DMS114 treated with DMSO at 0.1 percent for 48 hours (cell line): ENCODE results near the gene IL18BP.

ENCODE experiments used
- DNase-seq: peaks from one replicate; lab custom pipeline; 2025; ENCODE audit not compliant: unreplicated experiment; lab: John Stamatoyannopoulos, UW

IL18BP gene

GRCh38 chr11:71998649-71999310 lies at the start of gene IL18BP:
Gene IL18BP, plus strand, starts transcription at chr11:71998909. Its CDS starts 1,076 bp downstream, at chr11:71999985.
- no peak for DNase-seq

- no peak for DNase-seq
These were observed 49.7 kb upstream of the IL18BP start for GRCh38 chr11:71949034-71949433.

DNA sequence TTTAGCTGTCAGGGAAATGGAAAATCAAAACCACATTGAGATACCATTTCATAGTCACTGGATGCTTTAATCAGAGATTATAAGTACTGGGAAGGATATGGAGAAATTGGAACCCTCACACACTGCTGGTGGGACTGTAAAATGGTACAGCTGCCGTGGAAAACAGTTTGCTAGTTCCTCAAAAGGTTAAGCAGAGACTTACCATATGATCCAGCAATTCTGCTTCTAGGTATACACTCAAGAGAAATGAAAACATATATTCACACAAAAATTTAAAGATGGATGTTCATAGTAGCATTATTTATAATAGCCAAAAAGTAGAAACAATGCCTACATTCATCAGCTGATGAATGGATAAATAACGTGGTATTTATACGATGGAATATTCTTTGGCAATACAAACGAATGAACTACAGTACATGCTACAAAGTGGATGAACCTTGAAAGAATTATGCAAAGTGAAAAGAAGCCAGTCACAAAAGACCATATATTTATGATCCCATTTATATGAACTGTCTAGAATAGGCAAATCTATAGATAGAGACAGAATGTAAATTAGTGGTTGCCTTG lies 46.9 kb upstream of the IL18BP start:
- no peak for DNase-seq

DNA sequence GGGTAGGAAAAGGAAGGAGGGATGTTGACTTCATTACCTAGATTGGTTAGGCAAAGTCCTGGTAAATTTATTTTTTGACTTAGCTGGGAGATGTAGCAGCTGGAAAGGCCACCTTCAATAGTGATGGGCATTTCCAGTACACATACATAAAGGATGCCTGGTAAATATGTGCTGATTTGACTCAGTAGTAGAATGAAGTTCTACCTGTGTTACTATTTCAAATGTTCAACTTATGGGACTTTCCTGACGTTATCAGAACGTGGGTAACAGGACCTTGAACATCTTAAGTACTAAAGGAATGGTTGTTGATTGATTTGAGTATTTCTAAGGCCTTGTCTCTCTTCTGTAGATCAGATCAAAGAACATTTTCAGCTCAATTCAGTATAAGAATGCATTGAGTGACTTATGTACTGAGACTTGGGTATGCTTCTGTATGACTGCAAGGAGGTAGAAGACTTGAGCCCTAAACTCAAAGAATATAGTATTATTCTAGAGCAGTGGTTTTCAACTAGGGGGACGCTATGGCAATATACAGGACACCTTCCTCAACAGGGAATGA lies 42.7 kb upstream of the IL18BP start:
- DNase-seq = no peak

DNA sequence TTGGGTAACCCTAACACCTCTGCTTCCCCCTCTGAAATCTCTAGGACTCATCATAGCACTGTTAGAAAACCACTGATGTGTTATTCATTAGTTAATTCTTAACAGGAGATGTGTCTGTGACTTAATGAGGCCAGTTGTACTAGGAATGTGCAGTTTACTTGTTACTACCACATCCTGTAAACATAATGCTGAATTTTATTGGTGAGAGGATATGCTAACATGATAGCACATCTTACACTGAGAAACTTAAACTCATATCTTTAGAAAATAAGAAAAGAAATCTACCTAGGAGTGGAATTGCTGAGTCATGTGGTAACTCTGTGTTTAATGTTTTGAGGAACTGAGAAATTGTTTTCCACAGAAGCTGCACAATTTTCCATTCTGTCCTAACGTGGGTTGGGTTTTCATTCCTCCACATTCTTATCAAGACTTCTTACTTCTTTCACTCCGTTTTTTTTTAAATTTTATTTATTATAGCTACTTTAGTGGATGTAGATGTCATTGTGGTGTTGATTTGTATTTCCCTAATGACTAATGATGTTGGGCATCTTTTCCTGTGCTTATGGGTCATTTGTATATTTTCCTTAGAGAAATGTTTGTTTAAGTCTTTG lies 36.2 kb upstream of the IL18BP start:
- no peak for DNase-seq

- DNase-seq = no peak
These were observed 35.2 kb upstream of the IL18BP start for GRCh38 chr11:71963468-71963867.

GRCh38 chr11:71964641-71965040 lies 34.1 kb upstream of the IL18BP start:
- no peak for DNase-seq

- no peak for DNase-seq
These were observed 27.0 kb upstream of the IL18BP start for GRCh38 chr11:71971680-71972079.

DNA sequence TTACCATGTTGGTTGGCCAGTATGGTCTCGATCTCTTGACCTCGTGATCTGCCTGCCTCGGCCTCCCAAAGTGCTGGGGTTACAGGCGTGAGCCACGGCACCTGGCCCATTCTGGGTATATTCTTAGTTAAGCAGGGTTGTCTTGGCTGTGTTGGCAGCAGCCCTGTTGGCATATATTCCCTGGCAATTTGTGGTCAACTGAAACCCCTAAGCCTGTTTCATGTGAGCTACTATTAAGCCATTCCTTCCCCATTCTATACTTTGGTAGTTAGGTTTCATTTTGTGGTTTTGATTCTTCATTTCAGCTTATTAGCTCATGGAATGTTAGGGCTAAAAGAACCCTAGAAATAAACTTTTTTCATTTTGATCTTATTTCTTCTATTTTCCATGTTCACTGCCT lies 22.2 kb upstream of the IL18BP start:
- no peak for DNase-seq

DNA sequence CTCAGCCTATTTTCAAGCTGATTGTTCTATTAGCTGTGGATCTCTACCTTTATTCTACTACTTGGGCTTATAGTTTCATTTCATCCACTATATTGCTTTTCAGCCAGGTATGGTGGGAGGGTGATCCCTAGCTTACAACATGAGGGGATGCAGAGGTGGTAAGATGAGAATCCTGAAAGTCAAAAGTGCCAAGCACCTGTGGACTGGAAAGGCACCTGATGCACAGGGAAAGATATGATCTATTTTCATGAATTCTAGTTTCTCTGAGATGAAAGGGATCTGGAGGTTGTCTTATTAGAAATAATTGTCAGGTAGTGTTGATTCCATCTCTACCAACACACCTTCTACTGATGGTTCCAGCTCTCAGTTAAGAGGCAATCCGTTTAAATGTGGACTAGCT lies 21.6 kb upstream of the IL18BP start:
- DNase-seq = no peak

DNA sequence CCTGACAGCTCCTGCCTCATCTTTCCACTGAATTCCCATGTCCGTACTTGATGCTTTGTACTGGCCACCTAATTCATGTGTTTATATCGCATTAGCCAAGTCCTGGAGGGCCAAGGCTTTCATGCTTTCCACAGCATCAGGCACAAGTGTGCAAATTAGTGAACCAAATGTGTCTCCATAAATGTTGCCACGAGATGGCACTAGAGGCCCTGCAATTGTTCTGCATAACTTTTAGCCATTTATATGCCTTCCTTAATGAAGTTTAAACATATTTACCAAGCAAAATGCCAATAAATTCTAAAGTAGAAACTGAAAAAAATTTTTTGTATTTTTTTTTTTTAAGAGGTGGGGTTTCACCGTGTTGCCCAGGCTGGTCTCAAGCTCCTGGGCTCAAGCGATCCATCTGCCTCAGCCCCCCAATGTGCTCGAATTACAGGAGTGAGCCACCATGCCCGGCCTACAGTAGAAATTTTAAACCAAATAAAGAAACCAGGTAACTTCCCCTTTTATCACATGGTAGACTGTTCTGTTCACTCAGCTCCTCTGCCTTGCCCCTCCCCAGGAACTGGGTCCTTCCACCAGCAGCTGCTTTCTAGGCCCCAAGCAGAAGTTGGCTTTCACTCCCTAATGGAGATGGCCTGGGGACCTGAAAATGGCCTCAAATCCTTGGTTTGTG lies 20.8 kb upstream of the IL18BP start:
- peak; percentile 5 for DNase-seq

DNA sequence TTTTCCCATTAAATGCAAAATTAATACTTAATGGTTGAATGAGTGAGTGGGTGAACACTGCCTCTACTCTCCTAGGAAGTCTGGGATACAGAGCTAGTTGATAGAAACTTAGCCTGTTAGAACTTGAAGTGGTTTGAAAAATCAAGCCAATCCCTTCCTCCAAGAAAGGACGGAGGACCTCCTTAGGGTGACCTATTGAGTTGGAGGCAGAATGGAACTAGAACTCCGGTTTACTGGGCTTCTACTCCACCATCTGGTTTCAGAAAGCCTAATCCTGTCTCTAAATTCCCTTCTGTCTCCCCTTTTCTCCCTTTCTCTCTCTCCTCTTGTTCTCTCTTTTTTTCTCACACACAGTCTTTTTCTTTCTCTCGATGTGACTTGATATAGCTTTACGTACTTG lies 19.6 kb upstream of the IL18BP start:
- DNase-seq = no peak

DNA sequence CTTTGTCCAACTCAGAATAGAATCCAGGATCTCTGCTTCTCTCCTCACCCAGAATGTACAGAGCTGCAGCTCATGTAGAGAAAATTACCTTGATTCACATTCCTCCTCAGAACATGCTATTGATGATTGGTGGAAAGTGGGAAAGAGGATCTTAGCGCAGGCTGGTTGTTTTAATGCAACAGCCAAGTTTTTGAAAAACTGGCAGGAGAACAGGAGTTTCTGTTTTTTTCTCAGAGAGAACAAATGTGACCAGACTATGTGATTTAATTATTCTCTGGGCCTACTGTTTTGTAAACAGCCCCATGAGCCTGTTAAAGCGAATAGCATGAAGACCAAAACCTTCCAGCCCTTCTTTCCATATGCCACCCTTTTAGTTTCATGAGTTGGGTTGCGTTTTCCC lies 19.1 kb upstream of the IL18BP start:
- DNase-seq = no peak

DNA sequence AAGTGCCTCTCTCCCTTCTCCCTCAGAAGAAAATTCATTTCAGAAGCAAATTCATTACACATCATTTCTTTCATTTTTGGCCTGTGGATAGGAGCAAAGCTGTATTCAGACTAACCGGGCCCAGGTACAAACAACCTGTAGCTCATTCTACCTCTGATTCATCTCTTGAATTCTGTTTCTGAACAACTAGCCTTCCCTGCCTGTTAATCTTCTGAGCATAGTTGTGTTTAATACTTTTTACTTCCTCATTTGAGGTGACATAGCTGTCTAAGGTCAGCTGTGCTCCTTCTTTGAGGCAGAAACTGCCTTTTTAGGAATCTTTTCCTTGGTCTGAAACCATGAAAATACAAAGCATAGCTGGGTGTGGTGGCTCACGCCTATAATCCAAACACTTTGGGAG lies 12.6 kb upstream of the IL18BP start:
- no peak for DNase-seq

- DNase-seq = no peak
These were observed 11.2 kb upstream of the IL18BP start for GRCh38 chr11:71987521-71987920.

GRCh38 chr11:71988050-71988449 lies 10.7 kb upstream of the IL18BP start:
- DNase-seq = no peak

GRCh38 chr11:71990701-71991100 lies 8.0 kb upstream of the IL18BP start:
- no peak for DNase-seq

DNA sequence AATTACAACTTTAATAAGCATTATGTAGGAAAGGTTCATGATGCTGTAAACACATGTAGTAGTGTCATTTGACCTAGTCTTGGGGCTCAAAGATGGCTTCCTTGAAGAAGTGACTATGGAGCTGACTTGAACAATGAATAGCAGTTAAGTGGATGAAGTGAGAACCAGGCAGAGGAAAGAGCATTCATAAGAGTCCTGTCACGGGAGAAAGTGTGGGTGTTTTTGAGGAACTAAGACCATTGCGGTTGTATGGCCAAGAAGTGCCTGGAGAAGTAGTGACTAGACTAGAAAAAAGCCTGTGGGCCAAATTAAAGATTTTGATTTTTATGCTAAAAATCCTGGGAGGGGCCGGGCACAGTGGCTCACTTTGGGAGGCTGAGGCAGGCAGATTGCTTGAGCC lies 7.2 kb upstream of the IL18BP start:
- no peak for DNase-seq

DNA sequence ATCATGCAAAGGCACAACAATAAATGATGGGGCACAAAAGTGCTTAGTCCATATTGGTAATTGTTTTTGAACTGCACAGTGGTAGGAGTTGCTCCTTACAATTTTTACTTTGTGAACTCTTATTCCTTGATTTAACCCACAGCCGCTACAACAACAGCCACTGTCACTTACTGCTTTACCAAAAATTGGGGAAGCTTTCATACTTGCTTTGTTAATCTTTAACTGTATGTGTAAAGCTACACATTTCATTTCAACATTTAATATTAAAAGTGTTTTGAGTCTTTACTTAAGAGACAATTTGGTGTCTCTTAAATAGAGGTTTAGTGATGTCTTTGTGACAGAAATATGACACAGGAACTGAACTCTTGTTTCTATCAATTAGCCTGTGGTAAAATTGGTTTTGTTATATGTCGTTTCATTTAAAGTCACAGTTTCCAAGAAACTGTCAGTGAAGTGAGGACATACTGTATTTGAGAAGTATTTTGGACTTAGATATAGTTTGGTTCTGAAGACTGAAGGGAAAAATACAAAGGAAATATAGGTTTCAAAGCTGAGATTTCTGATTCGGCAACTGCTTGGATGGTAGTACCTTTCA lies 6.5 kb upstream of the IL18BP start:
- no peak for DNase-seq

DNA sequence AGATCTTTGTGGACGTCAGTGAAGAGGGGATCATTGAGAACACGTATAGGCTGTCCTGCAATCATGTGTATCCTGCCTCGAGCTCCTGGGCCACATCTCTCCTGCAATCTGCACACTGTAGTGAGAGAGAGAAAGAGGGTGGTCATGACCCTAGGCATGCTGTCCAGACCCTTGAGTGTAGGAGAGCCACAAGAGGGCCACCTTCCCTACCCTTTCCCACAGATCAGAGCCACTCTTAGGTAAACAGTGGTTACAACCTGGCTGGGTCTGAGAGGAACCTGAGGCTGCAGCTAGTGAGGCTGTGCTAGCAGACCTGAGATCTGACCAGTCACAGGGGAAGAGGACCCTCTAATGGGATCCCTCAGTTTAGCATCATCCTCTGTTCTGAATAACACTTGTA lies 3.9 kb upstream of the IL18BP start:
- DNase-seq = no peak

DNA sequence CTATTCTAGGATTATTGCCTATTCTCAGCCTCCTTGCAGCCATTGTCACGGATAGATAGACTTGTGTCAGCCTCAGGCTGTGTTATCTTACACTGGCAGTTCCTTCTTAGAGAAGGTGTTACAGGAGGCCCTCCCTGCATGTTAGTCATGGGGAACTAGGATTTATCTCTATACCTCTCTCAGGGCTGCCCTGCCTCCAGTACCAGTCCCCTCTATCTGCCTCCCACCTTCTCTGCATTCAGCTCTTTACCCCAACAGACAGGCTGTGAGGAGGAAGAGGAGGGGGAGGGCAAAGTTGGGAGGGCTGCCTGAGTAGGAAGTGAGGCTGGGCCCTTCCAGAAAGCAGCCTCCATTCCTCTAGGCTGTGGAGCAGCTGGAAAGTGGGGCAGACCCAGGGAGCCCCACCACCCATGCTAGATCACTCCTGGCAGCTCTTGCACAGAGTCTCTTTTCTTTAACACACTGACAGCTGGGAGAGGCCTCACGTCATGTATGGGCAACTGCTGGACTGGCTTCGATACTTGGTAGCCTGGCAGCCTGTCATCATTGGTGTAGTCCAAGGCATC lies 2.9 kb upstream of the IL18BP start:
- no peak for DNase-seq
